Neutrophil (primary cell): ENCODE results near the gene GALNT10.

Experiments used
- H3K27ac ChIP-seq: fragments of 200-600 bp; sonication (generic); 2 replicates; pipeline ENCODE4 v1.5.1; 2016; ENCODE audit warnings: mild to moderate bottlenecking, moderate library complexity
- H3K27me3 ChIP-seq: fragments of 200-600 bp; sonication (generic); 2 replicates; pipeline ENCODE4 v1.6.0; 2016; ENCODE audit warnings: mild to moderate bottlenecking
- H3K36me3 ChIP-seq: fragments of 200-600 bp; sonication (generic); 2 replicates; pipeline ENCODE4 v1.5.1; 2017
- H3K4me1 ChIP-seq, 2 experiments: fragments of 200-600 bp in 1 of 2; sonication (generic) in 1 of 2; 1 replicate in 1 of 2; 2 replicates in 1 of 2; pipeline versions ENCODE4 v1.5.1 to v1.6.1; 2013 to 2016; ENCODE audit warnings: low read depth in 1 of 2, low read length in 1 of 2, mild to moderate bottlenecking in 1 of 2, moderate library complexity in 1 of 2; ENCODE audit not compliant: control insufficient read depth in 1 of 2, insufficient read depth in 1 of 2
- H3K4me3 ChIP-seq, 2 experiments: fragments of 200-600 bp in 1 of 2; sonication (generic) in 1 of 2; 1 replicate in 1 of 2; 2 replicates in 1 of 2; pipeline ENCODE4 v1.5.1; 2013 to 2016; ENCODE audit warnings: low read depth in 1 of 2, low read length in 1 of 2, mild to moderate bottlenecking in 1 of 2, moderate library complexity in 1 of 2
- H3K9me3 ChIP-seq: fragments of 200-600 bp; sonication (generic); 2 replicates; pipeline ENCODE4 v1.5.1; 2016
- CTCF ChIP-seq: fragments of 200-600 bp; sonication (generic); IDR thresholded peaks from 2 replicates; pipeline ENCODE4 v1.5.1; 2016; ENCODE audit warnings: antibody characterized with exemption

The GALNT10 gene

GRCh38 chr5:154209591-154210081, 19.1 kb downstream of the GALNT10 start:
- Histone ChIP-seq H3K27ac (no peak overlapping the region), H3K9me3 (no peaks in the 10 kb centered on the region), H3K36me3 (peaks cover 12% of the 10 kb centered on the region), H3K4me1 (peaks cover 38 to 43% of the 10 kb centered on the region in 2 experiments), H3K27me3 (no peaks in the 10 kb centered on the region), H3K4me3 (no peak overlapping the region)
- no peak for TF ChIP-seq CTCF

GRCh38 chr5:154210163-154210562, 19.6 kb downstream of the GALNT10 start:
- H3K9me3 ChIP-seq: no peaks in the 10 kb centered on the region
- no peaks in the 10 kb centered on the region for H3K27me3 ChIP-seq
- no peak overlapping the region for H3K27ac ChIP-seq
- no peak overlapping the region for H3K4me3 ChIP-seq
- peaks cover 41 to 46% of the 10 kb centered on the region in 2 experiments for H3K4me1 ChIP-seq
- no peak for TF ChIP-seq CTCF
- peaks cover 12% of the 10 kb centered on the region for H3K36me3 ChIP-seq

- peaks cover 12% of the 10 kb centered on the region for H3K36me3 ChIP-seq
- no peak overlapping the region for H3K4me3 ChIP-seq
- H3K9me3 ChIP-seq: no peaks in the 10 kb centered on the region
- H3K4me1 ChIP-seq: peaks cover 31 to 33% of the 10 kb centered on the region in 2 experiments
- no peak overlapping the region for H3K27ac ChIP-seq
- no peak for TF ChIP-seq CTCF
- no peaks in the 10 kb centered on the region for H3K27me3 ChIP-seq
These were observed 21.3 kb downstream of the GALNT10 start for GRCh38 chr5:154211641-154212390.

GRCh38 chr5:154213592-154213991, 23.1 kb downstream of the GALNT10 start:
- peaks cover 31% of the 10 kb centered on the region in 2 experiments for H3K4me1 ChIP-seq
- H3K9me3 ChIP-seq: no peaks in the 10 kb centered on the region
- no peak for TF ChIP-seq CTCF
- no peak overlapping the region for H3K4me3 ChIP-seq
- no peaks in the 10 kb centered on the region for H3K27me3 ChIP-seq
- peak overlapping the region; percentile 12 for H3K27ac ChIP-seq
- peaks cover 19% of the 10 kb centered on the region for H3K36me3 ChIP-seq

- H3K4me1 ChIP-seq: peaks cover 31% of the 10 kb centered on the region in 2 experiments
- H3K27me3 ChIP-seq: no peaks in the 10 kb centered on the region
- no peak for TF ChIP-seq CTCF
- no peak overlapping the region for H3K27ac ChIP-seq
- H3K9me3 ChIP-seq: no peaks in the 10 kb centered on the region
- H3K4me3 ChIP-seq: no peak overlapping the region
- peaks cover 23% of the 10 kb centered on the region for H3K36me3 ChIP-seq
These were observed 24.0 kb downstream of the GALNT10 start for GRCh38 chr5:154214371-154215106.
